GM18909 (cell line): ENCODE results near the gene ZRSR2.
"Not testable (repeated sequence)": the region's sequence is repeated elsewhere in the genome, so short reads cannot be mapped to it uniquely, and the experiment has no call there.

ENCODE experiments used
- ATAC-seq: cut with Tn5 transposase; IDR thresholded peaks from one replicate; pipeline ENCODE4 v1.9.1; 2021; ENCODE audit warnings: mild to moderate bottlenecking; ENCODE audit not compliant: unreplicated experiment, poor library complexity

ZRSR2 gene

GRCh38 chrX:15789979-15790768, at the start of gene ZRSR2:
Gene ZRSR2, plus strand, starts transcription at chrX:15790484. Its CDS starts 12 bp downstream, at chrX:15790496.
- peak; percentile 95 for ATAC-seq

GRCh38 chrX:15744181-15744867, 46.0 kb upstream of the ZRSR2 start:
- ATAC-seq: no peak

DNA sequence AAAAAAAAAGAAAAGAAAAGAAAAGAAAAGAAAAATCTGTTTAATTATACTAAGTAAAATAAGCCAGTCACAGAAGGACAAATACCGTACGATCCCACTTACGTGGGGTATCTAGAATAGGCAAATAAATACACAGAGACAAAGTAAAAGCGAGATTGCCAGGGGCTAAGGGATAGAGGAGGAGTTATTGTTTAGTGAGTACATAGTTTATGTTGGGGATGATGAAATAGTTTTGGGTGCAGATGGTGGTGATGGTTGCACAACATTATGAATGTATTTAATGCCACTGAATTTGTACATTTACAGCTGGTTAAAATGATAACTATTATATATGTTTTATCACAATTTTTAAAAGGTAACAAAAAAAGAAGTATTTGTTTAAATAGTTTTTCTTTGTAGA, 45.1 kb upstream of the ZRSR2 start:
- ATAC-seq: no peak

GRCh38 chrX:15746651-15747050, 43.6 kb upstream of the ZRSR2 start:
- ATAC-seq: not testable (repeated sequence)

GRCh38 chrX:15747626-15748173, 42.6 kb upstream of the ZRSR2 start:
- ATAC-seq: no peak

GRCh38 chrX:15748841-15749240, 41.4 kb upstream of the ZRSR2 start:
- ATAC-seq: no peak

DNA sequence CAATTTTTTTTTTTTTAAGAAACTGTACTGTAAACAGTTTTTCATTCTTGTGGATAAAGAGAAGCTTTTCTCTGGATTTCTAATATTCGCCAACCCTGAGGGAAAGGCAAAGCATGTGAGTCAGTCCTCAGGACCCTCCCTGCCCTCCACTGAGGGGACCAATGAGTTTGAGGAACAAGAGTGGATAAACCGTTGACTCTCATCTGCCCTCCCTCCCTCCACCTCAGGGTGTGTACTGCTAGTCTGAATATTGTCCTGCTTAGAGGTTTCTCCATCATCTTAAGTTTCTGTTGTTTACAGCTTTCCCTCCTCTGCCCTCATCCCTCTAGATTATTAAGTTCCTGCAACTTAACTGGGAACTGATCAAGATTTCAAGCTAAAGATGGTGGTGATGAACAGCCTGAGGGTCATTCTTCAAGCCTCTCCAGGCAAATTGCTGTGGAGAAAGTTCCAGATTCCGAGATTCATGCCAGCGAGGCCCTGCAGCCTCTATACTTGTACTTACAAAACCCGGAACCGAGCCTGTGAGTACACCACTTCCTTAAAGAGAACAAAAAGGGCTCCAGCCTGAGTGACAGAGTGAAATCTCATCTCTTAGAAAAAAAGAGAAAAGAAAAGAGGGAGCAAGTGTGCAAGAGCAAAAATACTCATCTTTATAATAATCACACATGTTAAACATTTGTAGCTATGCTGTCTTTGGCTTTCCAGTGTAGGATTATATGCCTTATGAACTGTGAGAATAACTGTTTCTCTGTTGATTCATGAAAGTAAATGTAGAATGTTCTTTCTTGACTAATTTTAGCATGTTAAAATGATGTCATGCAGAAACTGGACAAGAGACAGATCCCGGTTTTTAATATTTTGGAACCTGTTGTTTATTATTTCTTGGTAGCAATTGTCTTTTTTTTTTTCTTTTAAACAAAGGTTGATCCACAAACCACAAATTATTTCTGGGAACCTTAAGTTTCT, 40.4 kb upstream of the ZRSR2 start:
- ATAC-seq: peak; percentile 81

GRCh38 chrX:15750611-15751154, 39.6 kb upstream of the ZRSR2 start:
- no peak for ATAC-seq

DNA sequence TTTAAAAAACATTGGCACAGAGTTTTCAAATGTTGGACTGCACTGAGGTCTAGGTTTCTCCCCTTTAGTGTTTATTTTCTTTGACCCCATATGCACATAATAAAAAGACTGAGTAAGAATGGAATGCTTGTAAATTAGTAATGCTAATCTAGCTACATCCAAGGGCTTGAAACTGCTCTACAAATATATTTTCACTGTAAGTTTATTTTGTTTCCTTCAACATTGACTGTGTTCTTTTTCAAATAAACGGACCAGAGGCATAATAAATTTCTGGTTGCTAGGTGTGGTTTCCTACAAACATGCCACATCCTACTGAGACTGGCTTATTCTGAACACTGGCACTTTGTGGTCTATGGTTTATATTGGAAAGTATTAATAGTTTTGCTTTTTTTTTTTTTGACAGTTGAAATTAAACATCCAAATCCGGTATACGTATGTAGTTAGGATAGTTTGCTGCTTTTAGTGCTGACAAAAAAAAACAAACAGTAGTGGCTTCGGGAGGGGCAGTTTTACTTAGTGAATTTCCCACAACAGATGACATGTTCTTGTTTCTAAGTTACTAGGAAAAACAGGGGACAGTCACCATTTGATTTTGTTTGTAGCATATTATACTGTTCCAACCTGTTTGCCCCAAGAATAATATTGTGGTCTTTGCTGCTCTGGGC, 39.0 kb upstream of the ZRSR2 start:
- no peak for ATAC-seq

- ATAC-seq: no peak
These were observed 35.2 kb upstream of the ZRSR2 start for GRCh38 chrX:15755091-15755490.

- ATAC-seq: no peak
These were observed 32.1 kb upstream of the ZRSR2 start for GRCh38 chrX:15758140-15758539.

- ATAC-seq: not testable (repeated sequence)
These were observed 30.4 kb upstream of the ZRSR2 start for GRCh38 chrX:15759886-15760285.

GRCh38 chrX:15761564-15762191, 28.6 kb upstream of the ZRSR2 start:
- ATAC-seq: no peak

DNA sequence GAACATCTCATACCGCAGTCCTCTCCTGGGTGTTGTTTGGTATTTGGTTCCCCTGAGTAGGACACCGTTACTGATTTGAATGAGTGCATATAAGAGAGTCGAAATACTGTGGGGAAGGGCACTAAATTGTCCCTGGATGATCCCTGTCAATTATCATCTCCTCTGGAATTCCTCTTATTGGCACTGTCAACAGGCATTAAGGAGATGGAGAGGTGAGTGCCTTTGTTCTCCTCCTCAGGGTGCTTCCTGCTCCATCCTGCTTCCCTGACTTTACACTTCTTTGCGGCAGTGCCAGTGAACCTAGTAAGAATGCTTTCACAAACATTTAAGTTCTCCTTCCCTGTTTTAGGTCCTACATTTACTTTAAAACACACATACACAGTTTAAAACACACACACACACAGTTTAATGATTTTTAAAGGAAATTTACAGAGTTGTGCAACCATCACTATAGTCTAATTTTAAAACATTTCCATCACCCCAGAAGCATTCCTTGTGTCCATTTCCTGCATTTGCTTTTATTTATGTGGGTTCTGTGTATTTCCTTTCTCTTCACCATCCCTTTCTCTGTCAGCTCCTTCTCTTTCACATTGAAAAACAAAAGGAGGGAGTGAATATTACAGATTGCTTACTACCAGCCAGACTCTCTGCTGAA, 20.9 kb upstream of the ZRSR2 start:
- no peak for ATAC-seq

GRCh38 chrX:15781961-15782699, 8.2 kb upstream of the ZRSR2 start:
- peak; percentile 92 for ATAC-seq

GRCh38 chrX:15785176-15785750, 5.0 kb upstream of the ZRSR2 start:
- ATAC-seq: no peak

DNA sequence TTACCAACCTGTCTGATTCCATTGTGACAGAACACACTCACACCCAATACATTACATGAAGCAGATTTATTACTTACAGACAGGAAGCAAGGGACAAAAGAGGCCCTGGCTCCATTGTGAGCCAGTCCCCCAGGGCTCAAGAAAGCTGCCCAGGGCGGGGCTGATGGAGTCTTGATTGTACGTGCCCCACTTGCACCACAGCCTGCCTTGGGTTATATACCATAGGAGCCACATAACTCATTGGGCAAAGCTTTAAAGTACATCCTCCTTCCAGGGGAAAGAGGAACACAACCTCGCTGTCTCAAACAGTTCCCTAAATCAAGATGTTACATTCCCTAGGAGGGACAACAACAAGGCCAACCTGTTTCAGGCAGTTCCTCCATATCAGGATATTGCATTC, 3.4 kb upstream of the ZRSR2 start:
- no peak for ATAC-seq
